Mammary epithelial cell (primary cell): Measurements from ENCODE around the gene GSG1L.

Experiments
- CTCF ChIP-seq, 2 donors: IDR thresholded peaks in 1 of 2; conservative IDR thresholded peaks in 1 of 2; 2 replicates each; pipeline ENCODE4 v1.5.1; 2011 to 2012; ENCODE audit warnings: inconsistent platforms in 2 of 2, low read length in 2 of 2, mild to moderate bottlenecking in 2 of 2, control low read depth in 1 of 2, low read depth in 1 of 2; ENCODE audit not compliant: insufficient read depth in 1 of 2; ENCODE audit errors: extremely low read depth in 1 of 2
- EZH2 ChIP-seq: IDR thresholded peaks from 2 replicates; pipeline ENCODE4 v1.6.1; 2012; ENCODE audit warnings: low read length, inconsistent platforms, borderline replicate concordance

- TF ChIP-seq CTCF (conservative IDR thresholded peaks at IDR 0.05 in 1 of 2, IDR thresholded peaks at IDR 0.05 in 1 of 2; ENCODE audit: extremely low read depth in 1 of 2, insufficient read depth in 1 of 2, low read depth in 1 of 2, low read length in 2 of 2) (no peak), EZH2 (no peak)
Measured at GRCh38 chr16:27800817-27801216, 262.7 kb downstream of the GSG1L start.
